Astrocyte (in vitro differentiated cells and primary cell): Measurements from ENCODE around the gene NFS1. TPM values are rescaled to one million over a fixed set of nuclear protein-coding genes. Genes with fewer than 3 reads are reported as not detected.

ENCODE experiments used
- DNase-seq: peaks from one replicate; pipeline ENCODE4 v3.0.0-alpha.2; 2010; ENCODE audit warnings: low read depth
- FAIRE-seq: peaks from 2 replicates; lab custom pipeline; 2011; peaks lifted over from hg19 to GRCh38; lab: Jason Lieb, UNC
- H2AFZ ChIP-seq: 2 replicates; pipeline ENCODE4 v1.6.0; 2012; ENCODE audit warnings: low read depth, low read length, inconsistent platforms
- H3K27ac ChIP-seq: 2 replicates; pipeline ENCODE4 v1.5.1; 2011; ENCODE audit warnings: low read depth, low read length, inconsistent platforms
- H3K27me3 ChIP-seq: 2 replicates; pipeline ENCODE4 v1.6.0; 2011; ENCODE audit warnings: low read length, inconsistent platforms; ENCODE audit not compliant: insufficient read depth
- H3K36me3 ChIP-seq: 2 replicates; pipeline ENCODE4 v1.5.1; 2011; ENCODE audit warnings: low read length, inconsistent platforms; ENCODE audit not compliant: insufficient read depth
- H3K4me1 ChIP-seq: 2 replicates; pipeline ENCODE4 v1.5.1; 2011; ENCODE audit warnings: low read length, inconsistent platforms; ENCODE audit not compliant: insufficient read depth
- H3K4me2 ChIP-seq: 2 replicates; pipeline ENCODE4 v1.6.0; 2012; ENCODE audit warnings: low read length, inconsistent platforms
- H3K4me3 ChIP-seq: 2 replicates; pipeline ENCODE4 v1.5.1; 2011; ENCODE audit warnings: low read depth, mild to moderate bottlenecking, low read length, inconsistent platforms; ENCODE audit not compliant: insufficient read depth
- H3K79me2 ChIP-seq: 2 replicates; pipeline ENCODE4 v1.6.0; 2012; ENCODE audit warnings: mild to moderate bottlenecking, low read length, inconsistent platforms; ENCODE audit not compliant: insufficient read depth
- H3K9ac ChIP-seq: 2 replicates; pipeline ENCODE4 v1.6.0; 2012; ENCODE audit warnings: mild to moderate bottlenecking, low read length, inconsistent platforms
- H3K9me3 ChIP-seq: 2 replicates; pipeline ENCODE4 v1.5.1; 2012; ENCODE audit warnings: low read depth, mild to moderate bottlenecking, low read length, inconsistent platforms; ENCODE audit not compliant: insufficient read depth
- H4K20me1 ChIP-seq: 2 replicates; pipeline ENCODE4 v1.6.0; 2012; ENCODE audit warnings: low read length, inconsistent platforms; ENCODE audit not compliant: insufficient read depth
- H3K27ac Mint-ChIP-seq: one replicate; pipeline ENCODE4 v1.8.0; 2021; ENCODE audit warnings: mild to moderate bottlenecking, mixed read lengths; ENCODE audit not compliant: unreplicated experiment
- H3K27me3 Mint-ChIP-seq: one replicate; pipeline ENCODE4 v1.8.0; 2021; ENCODE audit warnings: low read depth, mixed read lengths; ENCODE audit not compliant: unreplicated experiment
- H3K36me3 Mint-ChIP-seq: one replicate; pipeline ENCODE4 v1.8.0; 2021; ENCODE audit warnings: low read depth, mixed read lengths; ENCODE audit not compliant: unreplicated experiment
- H3K4me1 Mint-ChIP-seq: one replicate; pipeline ENCODE4 v1.8.0; 2021; ENCODE audit warnings: low read depth, mixed read lengths; ENCODE audit not compliant: unreplicated experiment
- H3K4me3 Mint-ChIP-seq: one replicate; pipeline ENCODE4 v1.8.0; 2021; ENCODE audit warnings: mild to moderate bottlenecking, moderate library complexity, mixed read lengths; ENCODE audit not compliant: unreplicated experiment
- H3K9me3 Mint-ChIP-seq: one replicate; pipeline ENCODE4 v1.8.0; 2021; ENCODE audit warnings: mild to moderate bottlenecking, mixed read lengths; ENCODE audit not compliant: unreplicated experiment
- CTCF ChIP-seq: IDR thresholded peaks from 2 replicates; pipeline ENCODE4 v1.5.1; 2011; ENCODE audit warnings: low read depth, mild to moderate bottlenecking, inconsistent platforms, low read length, moderate library complexity; ENCODE audit not compliant: insufficient read depth
- EZH2 ChIP-seq: IDR thresholded peaks from 2 replicates; pipeline ENCODE4 v1.6.1; 2012; ENCODE audit warnings: mild to moderate bottlenecking, low read length, inconsistent platforms; ENCODE audit not compliant: insufficient read depth
- total RNA-seq: library from RNA; stranded (reverse); gene quantifications from 2 replicates; pipeline ENCODE4 v1.2.1, GENCODE V29; 2021

The NFS1 gene
- total RNA-seq, 1 donor from 2014 or later = 30.3 TPM

DNA sequence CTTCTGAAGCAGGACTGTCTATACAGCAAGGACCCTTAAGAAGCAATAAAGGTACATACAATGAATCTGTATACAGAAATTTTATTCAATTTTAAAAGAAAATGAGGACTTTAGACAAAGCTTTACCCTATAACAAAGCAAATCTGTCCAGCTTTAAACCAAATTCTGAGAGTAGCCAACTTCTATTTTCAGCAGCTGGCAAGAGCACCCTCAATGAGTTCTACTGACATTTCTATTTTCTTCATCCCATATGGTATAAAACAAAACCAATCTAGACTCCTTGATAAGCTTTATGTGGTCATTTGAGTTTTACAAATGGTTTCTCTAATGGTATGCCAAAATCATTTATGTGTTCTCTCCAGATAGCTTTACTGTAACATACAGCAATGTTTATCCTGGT is 47.2 kb downstream of the NFS1 start:
- H3K9ac ChIP-seq = no peak overlapping the region
- peaks cover 98% of the 10 kb centered on the region for H3K79me2 ChIP-seq
- Mint-ChIP-seq H3K36me3 (peaks cover 2% of the 10 kb centered on the region), H3K4me1 (peaks cover 5% of the 10 kb centered on the region), H3K4me3 (no peak overlapping the region), H3K9me3 (no peaks in the 10 kb centered on the region), H3K27me3 (no peaks in the 10 kb centered on the region), H3K27ac (no peak overlapping the region)
- H3K9me3 ChIP-seq = no peaks in the 10 kb centered on the region
- H3K4me1 ChIP-seq = no peaks in the 10 kb centered on the region
- DNase-seq (no peak), FAIRE-seq (no peak)
- peaks cover 21% of the 10 kb centered on the region for H3K36me3 ChIP-seq
- H4K20me1 ChIP-seq = peaks cover 95% of the 10 kb centered on the region
- H3K27me3 ChIP-seq = no peaks in the 10 kb centered on the region
- H3K27ac ChIP-seq = no peak overlapping the region
- no peak overlapping the region for H3K4me2 ChIP-seq
- no peak overlapping the region for H3K4me3 ChIP-seq
- no peak overlapping the region for H2AFZ ChIP-seq
- no peak for TF ChIP-seq EZH2
- no peak for TF ChIP-seq CTCF

DNA sequence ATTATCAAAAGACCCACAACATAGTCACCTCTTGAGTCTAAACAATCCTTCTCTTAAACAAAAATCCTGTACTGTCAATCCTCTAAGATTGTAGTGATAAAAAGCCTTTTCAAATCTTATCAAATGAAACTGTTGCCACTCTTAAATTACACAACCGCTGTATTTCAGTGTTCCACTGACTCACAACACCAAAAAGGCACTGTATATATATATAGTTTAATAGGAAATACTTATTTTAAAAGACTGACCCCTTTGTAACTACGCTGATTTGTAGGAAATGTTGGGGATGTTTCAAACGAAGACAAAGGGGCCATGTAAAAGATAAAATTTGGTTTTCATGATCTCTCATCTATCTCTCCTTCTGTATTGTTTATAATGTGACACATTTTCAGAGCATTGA is 48.5 kb downstream of the NFS1 start:
- no peak for FAIRE-seq

More for the DNA sequence above, 48.5 kb downstream of the NFS1 start:
- Histone ChIP-seq H4K20me1 (peaks cover 94% of the 10 kb centered on the region), H3K27me3 (no peaks in the 10 kb centered on the region), H3K4me2 (no peak overlapping the region), H3K4me1 (no peaks in the 10 kb centered on the region), H3K79me2 (peaks cover 97% of the 10 kb centered on the region), H3K4me3 (no peak overlapping the region), H3K9ac (no peak overlapping the region), H2AFZ (no peak overlapping the region), H3K27ac (no peak overlapping the region), H3K9me3 (no peaks in the 10 kb centered on the region), H3K36me3 (peaks cover 21% of the 10 kb centered on the region)
- Mint-ChIP-seq H3K4me3 (no peak overlapping the region), H3K36me3 (peaks cover 2% of the 10 kb centered on the region), H3K27me3 (no peaks in the 10 kb centered on the region), H3K4me1 (peaks cover 7% of the 10 kb centered on the region), H3K27ac (no peak overlapping the region), H3K9me3 (no peaks in the 10 kb centered on the region)
- DNase-seq = no peak
- TF ChIP-seq EZH2 (no peak), CTCF (no peak)
